Neutrophil (primary cell): ENCODE data around the gene NUMB.
"Not testable (repeated sequence)": the region's sequence is repeated elsewhere in the genome, so short reads cannot be mapped to it uniquely, and the experiment has no call there.

Source experiments
- H3K27ac ChIP-seq: fragments of 200-600 bp; sonication (generic); 2 replicates; pipeline ENCODE4 v1.5.1; 2016; ENCODE audit warnings: mild to moderate bottlenecking, moderate library complexity
- H3K27me3 ChIP-seq: fragments of 200-600 bp; sonication (generic); 2 replicates; pipeline ENCODE4 v1.6.0; 2016; ENCODE audit warnings: mild to moderate bottlenecking
- H3K36me3 ChIP-seq: fragments of 200-600 bp; sonication (generic); 2 replicates; pipeline ENCODE4 v1.5.1; 2017
- H3K4me1 ChIP-seq, 2 experiments: fragments of 200-600 bp in 1 of 2; sonication (generic) in 1 of 2; 1 replicate in 1 of 2; 2 replicates in 1 of 2; pipeline versions ENCODE4 v1.5.1 to v1.6.1; 2013 to 2016; ENCODE audit warnings: low read depth in 1 of 2, low read length in 1 of 2, mild to moderate bottlenecking in 1 of 2, moderate library complexity in 1 of 2; ENCODE audit not compliant: control insufficient read depth in 1 of 2, insufficient read depth in 1 of 2
- H3K4me3 ChIP-seq, 2 experiments: fragments of 200-600 bp in 1 of 2; sonication (generic) in 1 of 2; 1 replicate in 1 of 2; 2 replicates in 1 of 2; pipeline ENCODE4 v1.5.1; 2013 to 2016; ENCODE audit warnings: low read depth in 1 of 2, low read length in 1 of 2, mild to moderate bottlenecking in 1 of 2, moderate library complexity in 1 of 2
- H3K9me3 ChIP-seq: fragments of 200-600 bp; sonication (generic); 2 replicates; pipeline ENCODE4 v1.5.1; 2016
- TF ChIP-seq, protein P1 (sequence below): fragments of 200-600 bp; sonication (generic); IDR thresholded peaks from 2 replicates; pipeline ENCODE4 v1.5.1; 2016; ENCODE audit warnings: antibody characterized with exemption

NUMB gene

GRCh38 chr14:73428353-73428824 is 30.0 kb downstream of the NUMB start:
- TF ChIP-seq, protein P1, sequence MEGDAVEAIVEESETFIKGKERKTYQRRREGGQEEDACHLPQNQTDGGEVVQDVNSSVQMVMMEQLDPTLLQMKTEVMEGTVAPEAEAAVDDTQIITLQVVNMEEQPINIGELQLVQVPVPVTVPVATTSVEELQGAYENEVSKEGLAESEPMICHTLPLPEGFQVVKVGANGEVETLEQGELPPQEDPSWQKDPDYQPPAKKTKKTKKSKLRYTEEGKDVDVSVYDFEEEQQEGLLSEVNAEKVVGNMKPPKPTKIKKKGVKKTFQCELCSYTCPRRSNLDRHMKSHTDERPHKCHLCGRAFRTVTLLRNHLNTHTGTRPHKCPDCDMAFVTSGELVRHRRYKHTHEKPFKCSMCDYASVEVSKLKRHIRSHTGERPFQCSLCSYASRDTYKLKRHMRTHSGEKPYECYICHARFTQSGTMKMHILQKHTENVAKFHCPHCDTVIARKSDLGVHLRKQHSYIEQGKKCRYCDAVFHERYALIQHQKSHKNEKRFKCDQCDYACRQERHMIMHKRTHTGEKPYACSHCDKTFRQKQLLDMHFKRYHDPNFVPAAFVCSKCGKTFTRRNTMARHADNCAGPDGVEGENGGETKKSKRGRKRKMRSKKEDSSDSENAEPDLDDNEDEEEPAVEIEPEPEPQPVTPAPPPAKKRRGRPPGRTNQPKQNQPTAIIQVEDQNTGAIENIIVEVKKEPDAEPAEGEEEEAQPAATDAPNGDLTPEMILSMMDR, result no peak
- Histone ChIP-seq H3K9me3 (no peaks in the 10 kb centered on the region), H3K4me1 (peaks cover 40 to 49% of the 10 kb centered on the region in 2 experiments), H3K27me3 (no peaks in the 10 kb centered on the region), H3K36me3 (peaks cover 15% of the 10 kb centered on the region), H3K4me3 (no peak overlapping the region), H3K27ac (peak overlapping the region; percentile 66)

- H3K4me1 ChIP-seq, result peaks cover 42 to 51% of the 10 kb centered on the region in 2 experiments
- peaks cover 15% of the 10 kb centered on the region for H3K36me3 ChIP-seq
- TF ChIP-seq, protein P1, result no peak
- H3K27ac ChIP-seq, result peak overlapping the region; percentile 66
- H3K9me3 ChIP-seq, result no peaks in the 10 kb centered on the region
- no peak overlapping the region for H3K4me3 ChIP-seq
- H3K27me3 ChIP-seq, result no peaks in the 10 kb centered on the region
Measured at GRCh38 chr14:73427516-73428264, 30.7 kb downstream of the NUMB start.

- Histone ChIP-seq H3K36me3 (peaks cover 23% of the 10 kb centered on the region), H3K4me3 (no peak overlapping the region), H3K4me1 (peaks cover 42 to 51% of the 10 kb centered on the region in 2 experiments), H3K9me3 (no peaks in the 10 kb centered on the region), H3K27ac (peak overlapping the region; percentile 66), H3K27me3 (no peaks in the 10 kb centered on the region)
- TF ChIP-seq, protein P1, result no peak
Measured at GRCh38 chr14:73426877-73427276, 31.5 kb downstream of the NUMB start.

- H3K27ac ChIP-seq, result peak overlapping the region; percentile 82
- H3K36me3 ChIP-seq, result peaks cover 38% of the 10 kb centered on the region
- H3K27me3 ChIP-seq, result no peaks in the 10 kb centered on the region
- peak overlapping the region in 1 of 2 experiments; percentile 13 for H3K4me3 ChIP-seq
- TF ChIP-seq, protein P1, result no peak
- peaks cover 42 to 51% of the 10 kb centered on the region in 2 experiments for H3K4me1 ChIP-seq
- no peaks in the 10 kb centered on the region for H3K9me3 ChIP-seq
Measured at GRCh38 chr14:73424453-73424852, 33.9 kb downstream of the NUMB start.

GRCh38 chr14:73423092-73423491 is 35.3 kb downstream of the NUMB start:
- H3K27ac ChIP-seq, H3K9me3 ChIP-seq, H3K27me3 ChIP-seq, H3K4me3 ChIP-seq: not testable (repeated sequence)
- H3K4me1 ChIP-seq, result peaks cover 46 to 54% of the 10 kb centered on the region in 2 experiments
- H3K36me3 ChIP-seq, result peaks cover 34% of the 10 kb centered on the region

GRCh38 chr14:73422515-73422914 is 35.8 kb downstream of the NUMB start:
- H3K9me3 ChIP-seq, result no peaks in the 10 kb centered on the region
- H3K4me1 ChIP-seq, result peaks cover 45 to 51% of the 10 kb centered on the region in 2 experiments
- peaks cover 34% of the 10 kb centered on the region for H3K36me3 ChIP-seq
- H3K4me3 ChIP-seq, result no peak overlapping the region
- peak overlapping the region; percentile 32 for H3K27ac ChIP-seq
- TF ChIP-seq, protein P1, result no peak
- H3K27me3 ChIP-seq, result no peaks in the 10 kb centered on the region
